Chondrocyte (in vitro differentiated cells): ENCODE measurements around the gene GDF11. TPM values are rescaled to one million over a fixed set of nuclear protein-coding genes. Genes with fewer than 3 reads are reported as not detected.

Source experiments
- DNase-seq: peaks from one replicate; pipeline ENCODE4 v3.0.0; 2021; ENCODE audit warnings: mixed read lengths, low spot score
- H3K27ac Mint-ChIP-seq: one replicate; pipeline ENCODE4 v1.8.0; 2021; ENCODE audit warnings: mild to moderate bottlenecking, moderate library complexity, mixed read lengths; ENCODE audit not compliant: unreplicated experiment
- H3K27me3 Mint-ChIP-seq: 2 replicates; pipeline ENCODE4 v1.8.0; 2021; ENCODE audit warnings: low read depth, mixed read lengths
- H3K36me3 Mint-ChIP-seq: 2 replicates; pipeline ENCODE4 v1.8.0; 2021; ENCODE audit warnings: low read depth, mixed read lengths
- H3K4me1 Mint-ChIP-seq: 2 replicates; pipeline ENCODE4 v1.8.0; 2021; ENCODE audit warnings: low read depth, mild to moderate bottlenecking, mixed read lengths
- H3K4me3 Mint-ChIP-seq: one replicate; pipeline ENCODE4 v1.8.0; 2021; ENCODE audit warnings: mild to moderate bottlenecking, moderate library complexity, mixed read lengths; ENCODE audit not compliant: unreplicated experiment
- H3K9me3 Mint-ChIP-seq: 2 replicates; pipeline ENCODE4 v1.8.0; 2021; ENCODE audit warnings: low read depth, mixed read lengths
- CTCF ChIP-seq: fragments of 200-600 bp; sonication (generic); IDR thresholded peaks from 2 replicates; pipeline ENCODE4 v1.5.0; 2021; ENCODE audit warnings: antibody characterized with exemption, mild to moderate bottlenecking, moderate library complexity
- total RNA-seq: library from RNA; stranded (reverse); gene quantifications from 3 replicates; pipeline ENCODE4 v1.2.1, GENCODE V29; 2021

Gene GDF11
- total RNA-seq, 1 donor from 2014 or later, result 18.3 TPM

- Mint-ChIP-seq H3K4me3 (no peak overlapping the region), H3K4me1 (no peaks in the 10 kb centered on the region), H3K27me3 (no peaks in the 10 kb centered on the region), H3K9me3 (no peaks in the 10 kb centered on the region), H3K36me3 (peaks cover 14% of the 10 kb centered on the region), H3K27ac (no peak overlapping the region)
- no peak for DNase-seq
- no peak for TF ChIP-seq CTCF
Measured at GRCh38 chr12:55765736-55766290, 22.9 kb downstream of the GDF11 start.

GRCh38 chr12:55767156-55767555 is 24.2 kb downstream of the GDF11 start:
- Mint-ChIP-seq H3K4me3 (no peak overlapping the region), H3K4me1 (no peaks in the 10 kb centered on the region), H3K27me3 (no peaks in the 10 kb centered on the region), H3K9me3 (no peaks in the 10 kb centered on the region), H3K36me3 (peaks cover 10% of the 10 kb centered on the region), H3K27ac (peak overlapping the region; percentile 54)
- DNase-seq, result no peak
- TF ChIP-seq CTCF, result no peak

GRCh38 chr12:55771736-55772135 is 28.8 kb downstream of the GDF11 start:
- no peaks in the 10 kb centered on the region for H3K27me3 Mint-ChIP-seq
- no peak for DNase-seq
- H3K27ac Mint-ChIP-seq, result no peak overlapping the region
- H3K9me3 Mint-ChIP-seq, result no peaks in the 10 kb centered on the region
- H3K36me3 Mint-ChIP-seq, result peaks cover 4% of the 10 kb centered on the region
- H3K4me1 Mint-ChIP-seq, result no peaks in the 10 kb centered on the region
- TF ChIP-seq CTCF, result no peak
- no peak overlapping the region for H3K4me3 Mint-ChIP-seq

DNA sequence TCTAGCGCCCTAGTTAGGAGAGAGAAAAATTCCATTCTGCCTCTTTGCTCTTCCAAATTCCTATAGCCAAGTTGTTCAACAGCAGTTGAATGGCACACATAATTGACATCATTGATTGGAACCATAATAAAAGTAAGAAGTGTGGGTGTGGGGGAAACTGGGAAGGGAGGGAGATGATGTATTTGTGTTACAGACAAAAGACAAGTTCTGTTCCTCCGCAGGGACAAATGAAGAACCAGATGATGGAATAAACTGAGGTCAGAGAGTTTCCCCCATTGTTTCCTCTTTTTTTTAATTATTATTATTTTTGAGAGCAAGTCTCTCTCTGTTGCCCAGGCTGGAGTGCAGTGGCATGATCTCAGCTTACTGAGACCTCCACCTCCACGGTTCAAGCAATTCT is 34.9 kb downstream of the GDF11 start:
- Mint-ChIP-seq H3K36me3 (peaks cover 12% of the 10 kb centered on the region), H3K4me3 (no peak overlapping the region), H3K4me1 (no peaks in the 10 kb centered on the region), H3K27me3 (no peaks in the 10 kb centered on the region), H3K27ac (no peak overlapping the region), H3K9me3 (no peaks in the 10 kb centered on the region)
- no peak for DNase-seq
- no peak for TF ChIP-seq CTCF

DNA sequence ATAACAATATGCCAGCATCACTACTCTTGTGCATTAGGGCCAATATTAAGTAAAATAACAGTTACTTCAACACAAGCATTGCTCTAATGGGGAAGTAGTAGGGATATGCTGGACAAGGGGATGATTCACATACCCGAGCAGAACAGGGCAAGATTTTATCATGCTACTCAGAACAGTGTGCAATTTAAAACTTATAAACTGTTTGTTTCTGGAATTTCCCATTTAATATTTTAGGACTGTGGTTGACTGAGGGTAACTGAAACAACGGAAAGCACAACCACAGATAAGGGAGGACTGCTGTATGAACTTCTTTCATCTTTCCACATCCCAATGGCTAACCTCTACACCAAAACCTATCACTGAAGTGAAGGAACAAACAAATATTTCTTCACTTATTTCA is 37.8 kb downstream of the GDF11 start:
- no peak for DNase-seq
- Mint-ChIP-seq H3K4me3 (no peak overlapping the region), H3K27ac (no peak overlapping the region), H3K27me3 (no peaks in the 10 kb centered on the region), H3K4me1 (no peaks in the 10 kb centered on the region), H3K36me3 (peaks cover 16% of the 10 kb centered on the region), H3K9me3 (no peaks in the 10 kb centered on the region)
- TF ChIP-seq CTCF, result no peak
